ENCODE data around the gene AK2.

GRCh38 chr1:33080885-33081553 lies 44.3 kb upstream of the AK2 start, which contains the start of gene AZIN2:
- no peak for TF ChIP-seq EZH2 (IDR thresholded peaks at IDR 0.05; ENCODE audit: borderline replicate concordance, insufficient read depth, low read depth, low read length, poor library complexity, severe bottlenecking)
- TF ChIP-seq, protein P1, sequence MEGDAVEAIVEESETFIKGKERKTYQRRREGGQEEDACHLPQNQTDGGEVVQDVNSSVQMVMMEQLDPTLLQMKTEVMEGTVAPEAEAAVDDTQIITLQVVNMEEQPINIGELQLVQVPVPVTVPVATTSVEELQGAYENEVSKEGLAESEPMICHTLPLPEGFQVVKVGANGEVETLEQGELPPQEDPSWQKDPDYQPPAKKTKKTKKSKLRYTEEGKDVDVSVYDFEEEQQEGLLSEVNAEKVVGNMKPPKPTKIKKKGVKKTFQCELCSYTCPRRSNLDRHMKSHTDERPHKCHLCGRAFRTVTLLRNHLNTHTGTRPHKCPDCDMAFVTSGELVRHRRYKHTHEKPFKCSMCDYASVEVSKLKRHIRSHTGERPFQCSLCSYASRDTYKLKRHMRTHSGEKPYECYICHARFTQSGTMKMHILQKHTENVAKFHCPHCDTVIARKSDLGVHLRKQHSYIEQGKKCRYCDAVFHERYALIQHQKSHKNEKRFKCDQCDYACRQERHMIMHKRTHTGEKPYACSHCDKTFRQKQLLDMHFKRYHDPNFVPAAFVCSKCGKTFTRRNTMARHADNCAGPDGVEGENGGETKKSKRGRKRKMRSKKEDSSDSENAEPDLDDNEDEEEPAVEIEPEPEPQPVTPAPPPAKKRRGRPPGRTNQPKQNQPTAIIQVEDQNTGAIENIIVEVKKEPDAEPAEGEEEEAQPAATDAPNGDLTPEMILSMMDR (IDR thresholded peaks at IDR 0.05): no peak
